Measurements from ENCODE around the gene ALOX15B.

The ALOX15B gene

GRCh38 chr17:8014558-8014850 lies 24.4 kb upstream of the ALOX15B start:
- no peak for DNase-seq (ENCODE audit: low read depth)
- no peak for TF ChIP-seq CTCF (IDR thresholded peaks at IDR 0.05; ENCODE audit: control insufficient read depth, extremely low read depth, insufficient read depth)
- no peak overlapping the region for H3K4me3 ChIP-seq (ENCODE audit: low read depth, low read length)

GRCh38 chr17:8015236-8015956 lies 23.5 kb upstream of the ALOX15B start:
- DNase-seq (ENCODE audit: low read depth): no peak
- no peak overlapping the region for H3K4me3 ChIP-seq (ENCODE audit: low read depth, low read length)
- no peak for TF ChIP-seq CTCF (IDR thresholded peaks at IDR 0.05; ENCODE audit: control insufficient read depth, extremely low read depth, insufficient read depth)

GRCh38 chr17:8015957-8016631 lies 22.8 kb upstream of the ALOX15B start:
- no peak for DNase-seq (ENCODE audit: low read depth)
- TF ChIP-seq CTCF (IDR thresholded peaks at IDR 0.05; ENCODE audit: control insufficient read depth, extremely low read depth, insufficient read depth): no peak
- no peak overlapping the region for H3K4me3 ChIP-seq (ENCODE audit: low read depth, low read length)

- TF ChIP-seq CTCF (IDR thresholded peaks at IDR 0.05; ENCODE audit: control insufficient read depth, extremely low read depth, insufficient read depth): peak; percentile 59
- no peak overlapping the region for H3K4me3 ChIP-seq (ENCODE audit: low read depth, low read length)
- no peak for DNase-seq (ENCODE audit: low read depth)
Observed at GRCh38 chr17:8016632-8017424, 22.0 kb upstream of the ALOX15B start.

- TF ChIP-seq CTCF (IDR thresholded peaks at IDR 0.05; ENCODE audit: control insufficient read depth, extremely low read depth, insufficient read depth): no peak
- DNase-seq (ENCODE audit: low read depth): no peak
- H3K4me3 ChIP-seq (ENCODE audit: low read depth, low read length): no peak overlapping the region
Observed at GRCh38 chr17:8018436-8018835, 20.4 kb upstream of the ALOX15B start.

- DNase-seq (ENCODE audit: low read depth): no peak
- H3K4me3 ChIP-seq (ENCODE audit: low read depth, low read length): no peak overlapping the region
- TF ChIP-seq CTCF (IDR thresholded peaks at IDR 0.05; ENCODE audit: control insufficient read depth, extremely low read depth, insufficient read depth): no peak
Observed at GRCh38 chr17:8019166-8019565, 19.7 kb upstream of the ALOX15B start.

Measured in LNCaP clone FGC (cell line).